ENCODE results near the gene PRDM8.
A peak's percentile ranks its signal among the peaks of the same experiment; 100 is the strongest.

PRDM8 gene

DNA sequence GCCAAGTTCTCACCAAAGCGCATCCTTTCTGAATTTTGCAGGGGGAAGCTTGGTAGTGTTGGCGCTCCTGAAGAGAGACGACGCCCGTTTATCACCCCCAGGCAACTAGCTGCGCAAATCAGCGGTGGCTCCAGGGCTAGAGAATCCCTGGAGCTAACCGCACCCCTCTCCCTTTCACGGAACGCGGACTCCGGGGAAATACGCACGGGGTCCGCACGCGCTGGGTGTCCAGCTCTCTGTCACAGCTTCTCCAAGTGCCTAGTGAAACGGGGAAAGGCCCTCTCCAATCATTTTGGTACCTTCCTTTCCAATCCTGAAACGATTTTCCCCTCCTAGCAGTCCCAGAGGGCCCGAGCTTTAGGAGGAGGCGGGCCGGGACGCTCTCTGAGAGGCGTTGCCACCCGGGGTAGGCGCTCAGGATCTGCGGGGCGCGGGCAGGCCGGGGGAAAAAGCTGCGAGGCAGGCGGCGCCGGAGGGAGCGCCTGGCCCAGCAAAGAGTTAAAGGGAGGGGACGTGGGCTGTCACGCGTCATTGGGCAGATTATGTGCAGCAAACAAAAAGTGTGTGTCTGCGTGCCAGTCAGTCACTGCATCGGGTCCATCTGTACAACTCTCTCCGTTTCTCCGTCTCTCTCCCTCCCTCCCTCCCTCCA lies at the start of gene PRDM8:
Gene PRDM8 (plus strand): TSS at position 582 of the 652 bp plus-strand sequence. CDS start 2,578 bp downstream, outside the sequence.
- TF ChIP-seq, protein P1, sequence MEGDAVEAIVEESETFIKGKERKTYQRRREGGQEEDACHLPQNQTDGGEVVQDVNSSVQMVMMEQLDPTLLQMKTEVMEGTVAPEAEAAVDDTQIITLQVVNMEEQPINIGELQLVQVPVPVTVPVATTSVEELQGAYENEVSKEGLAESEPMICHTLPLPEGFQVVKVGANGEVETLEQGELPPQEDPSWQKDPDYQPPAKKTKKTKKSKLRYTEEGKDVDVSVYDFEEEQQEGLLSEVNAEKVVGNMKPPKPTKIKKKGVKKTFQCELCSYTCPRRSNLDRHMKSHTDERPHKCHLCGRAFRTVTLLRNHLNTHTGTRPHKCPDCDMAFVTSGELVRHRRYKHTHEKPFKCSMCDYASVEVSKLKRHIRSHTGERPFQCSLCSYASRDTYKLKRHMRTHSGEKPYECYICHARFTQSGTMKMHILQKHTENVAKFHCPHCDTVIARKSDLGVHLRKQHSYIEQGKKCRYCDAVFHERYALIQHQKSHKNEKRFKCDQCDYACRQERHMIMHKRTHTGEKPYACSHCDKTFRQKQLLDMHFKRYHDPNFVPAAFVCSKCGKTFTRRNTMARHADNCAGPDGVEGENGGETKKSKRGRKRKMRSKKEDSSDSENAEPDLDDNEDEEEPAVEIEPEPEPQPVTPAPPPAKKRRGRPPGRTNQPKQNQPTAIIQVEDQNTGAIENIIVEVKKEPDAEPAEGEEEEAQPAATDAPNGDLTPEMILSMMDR (IDR thresholded peaks at IDR 0.05; ENCODE audit: low read depth, low read length): no peak
- H3K4me3 ChIP-seq (ENCODE audit: low read depth, low read length): peak within 1 kb of the TSS; percentile 48
- no peak for DNase-seq (ENCODE audit: low read depth, low spot score)
- in situ Hi-C loops (cut with HindIII; ENCODE audit: low sequenced_read_pairs): no loop called here

DNA sequence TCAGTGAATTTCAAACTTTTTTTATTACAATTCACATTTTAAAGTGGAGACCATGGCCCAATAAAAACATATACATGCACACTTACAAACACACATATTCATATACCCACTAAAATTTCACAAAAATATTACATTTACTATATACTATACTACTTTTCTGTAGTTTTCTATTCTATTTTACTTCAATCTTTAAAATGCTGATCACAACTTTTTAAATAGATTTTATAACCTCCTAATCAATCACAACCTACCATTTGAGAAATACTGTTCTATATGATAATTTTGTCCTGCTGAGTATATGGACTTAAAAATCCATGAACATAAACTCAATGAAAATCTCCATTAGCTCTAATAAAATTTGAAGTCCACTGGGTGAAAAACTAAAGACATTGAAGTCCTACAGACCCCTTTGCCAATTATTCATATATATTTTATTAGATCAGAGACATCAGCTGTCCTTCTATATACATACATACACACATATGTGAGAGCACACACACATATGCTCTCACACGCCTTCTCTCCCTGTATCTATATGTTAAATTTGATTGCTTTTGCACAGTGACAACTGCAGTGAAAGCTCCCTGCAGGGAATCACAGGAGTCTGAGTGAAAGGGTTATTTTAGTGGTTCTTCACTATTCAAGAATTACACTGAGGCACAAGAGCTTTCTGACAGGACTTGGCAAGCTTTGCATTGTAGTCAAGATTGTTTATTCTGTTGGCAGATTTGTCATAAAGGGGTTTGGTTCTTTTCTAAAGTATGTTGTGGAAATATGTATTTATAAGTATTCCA lies 46.7 kb upstream of the PRDM8 start:
- H3K4me3 ChIP-seq (ENCODE audit: low read depth, low read length): no peak overlapping the region
- in situ Hi-C loops (cut with HindIII; ENCODE audit: low sequenced_read_pairs): no loop called here
- no peak for DNase-seq (ENCODE audit: low read depth, low spot score)
- TF ChIP-seq, protein P1 (IDR thresholded peaks at IDR 0.05; ENCODE audit: low read depth, low read length): no peak

DNA sequence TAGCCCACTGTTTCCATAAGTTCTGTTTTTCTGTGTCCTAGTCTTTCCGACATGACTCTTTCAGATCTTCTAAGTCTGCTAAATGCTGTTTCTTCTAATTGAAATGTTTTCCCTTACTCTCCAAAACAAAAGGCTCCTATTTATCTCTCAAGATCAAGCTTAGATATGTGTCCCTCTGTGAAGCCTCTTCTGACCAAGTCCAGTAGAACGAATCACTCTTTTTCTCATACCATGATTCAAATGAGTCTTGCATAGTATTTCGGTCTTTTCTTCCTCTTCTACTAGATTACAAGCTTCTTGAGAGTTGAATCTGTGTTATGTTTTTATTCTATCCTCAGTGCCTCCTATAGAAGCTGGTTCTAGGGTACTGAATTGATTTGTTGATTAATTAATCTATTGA lies 45.3 kb upstream of the PRDM8 start:
- DNase-seq (ENCODE audit: low read depth, low spot score): no peak
- in situ Hi-C loops (cut with HindIII; ENCODE audit: low sequenced_read_pairs): no loop called here
- H3K4me3 ChIP-seq (ENCODE audit: low read depth, low read length): no peak overlapping the region
- TF ChIP-seq, protein P1 (IDR thresholded peaks at IDR 0.05; ENCODE audit: low read depth, low read length): no peak

DNA sequence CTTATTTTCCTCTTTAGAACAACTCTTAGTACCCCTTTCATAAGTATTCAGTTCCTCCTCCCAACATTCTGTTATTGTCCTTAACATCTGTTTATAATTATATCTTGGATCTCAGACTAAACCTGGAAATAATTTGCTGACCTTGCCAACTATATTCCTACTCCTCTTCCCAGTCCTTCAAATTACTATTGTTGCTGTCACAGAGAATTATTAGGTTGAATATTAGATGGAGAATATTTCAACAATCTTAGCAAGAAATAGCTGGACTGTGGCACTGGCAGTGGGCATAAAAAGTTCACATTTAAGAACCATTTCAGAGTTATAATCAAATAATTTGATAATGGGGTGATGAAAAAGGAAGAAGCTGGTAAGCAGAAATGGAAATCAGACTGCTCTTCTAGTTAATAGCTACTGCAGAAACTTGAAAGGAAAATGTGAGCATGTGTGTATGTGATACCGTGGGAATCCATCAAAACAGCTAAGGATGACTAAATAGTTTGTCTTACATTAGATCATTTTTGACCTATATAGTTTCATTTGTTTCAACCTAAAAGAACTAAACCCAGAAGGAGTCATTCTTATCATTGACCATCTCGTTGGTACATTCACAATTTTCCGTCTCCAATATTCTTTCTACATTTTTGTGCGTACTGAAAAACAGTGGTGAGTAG lies 43.3 kb upstream of the PRDM8 start:
- in situ Hi-C loops (cut with HindIII; ENCODE audit: low sequenced_read_pairs): no loop called here
- TF ChIP-seq, protein P1 (IDR thresholded peaks at IDR 0.05; ENCODE audit: low read depth, low read length): no peak
- DNase-seq (ENCODE audit: low read depth, low spot score): no peak
- H3K4me3 ChIP-seq (ENCODE audit: low read depth, low read length): no peak overlapping the region

DNA sequence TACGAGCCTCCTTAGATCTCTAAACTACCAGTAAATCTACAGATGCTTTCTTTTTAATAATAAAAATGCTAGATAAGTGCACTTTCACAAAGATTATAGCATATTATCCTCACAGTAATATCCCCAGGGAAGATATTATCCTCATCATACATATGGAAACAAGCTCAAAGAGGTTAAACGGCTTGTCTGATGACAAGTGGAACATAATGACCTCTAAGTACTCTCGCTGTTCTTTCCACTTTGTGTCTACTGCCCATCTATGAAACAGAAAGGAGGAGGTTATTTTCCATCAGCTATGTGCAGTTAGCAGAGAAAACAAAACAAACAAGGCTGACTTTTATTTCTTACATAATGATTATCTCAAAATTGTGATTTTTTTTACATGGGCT lies 42.8 kb upstream of the PRDM8 start:
- DNase-seq (ENCODE audit: low read depth, low spot score): no peak
- TF ChIP-seq, protein P1 (IDR thresholded peaks at IDR 0.05; ENCODE audit: low read depth, low read length): no peak
- in situ Hi-C loops (cut with HindIII; ENCODE audit: low sequenced_read_pairs): no loop called here
- H3K4me3 ChIP-seq (ENCODE audit: low read depth, low read length): no peak overlapping the region

DNA sequence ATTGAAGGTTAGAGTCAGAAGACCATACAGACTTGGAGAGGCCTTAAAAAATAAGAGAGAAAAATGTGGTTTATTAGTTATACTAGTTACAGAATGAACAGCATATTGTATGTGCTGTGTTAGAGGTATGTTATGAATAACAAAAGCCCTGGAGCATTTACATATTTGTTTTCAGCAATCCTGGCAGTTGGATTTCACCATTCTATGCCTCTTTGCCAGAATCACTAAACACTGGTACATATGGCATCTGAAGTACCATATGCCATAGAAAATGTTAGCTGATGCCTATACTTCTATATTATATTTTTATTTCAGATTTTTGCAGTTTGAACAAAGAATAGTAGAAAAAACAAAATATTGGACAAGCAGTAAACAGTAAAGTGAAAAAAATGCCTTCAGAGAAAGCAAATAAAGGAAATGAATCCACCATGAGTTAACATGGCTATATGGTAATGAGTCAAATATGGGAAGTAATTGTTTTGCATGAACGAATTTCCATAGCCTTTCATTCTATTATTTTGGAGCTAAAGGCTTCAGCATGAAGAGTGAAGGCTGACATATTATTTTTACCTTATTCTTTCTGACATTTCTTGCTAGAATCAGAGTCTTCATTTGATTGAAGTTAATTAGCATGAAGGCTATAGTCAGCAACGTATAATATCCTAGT lies 41.9 kb upstream of the PRDM8 start:
- no peak for DNase-seq (ENCODE audit: low read depth, low spot score)
- H3K4me3 ChIP-seq (ENCODE audit: low read depth, low read length): no peak overlapping the region
- in situ Hi-C loops (cut with HindIII; ENCODE audit: low sequenced_read_pairs): no loop called here
- TF ChIP-seq, protein P1 (IDR thresholded peaks at IDR 0.05; ENCODE audit: low read depth, low read length): no peak
